Measurements from ENCODE around the gene MAP2.

DNA sequence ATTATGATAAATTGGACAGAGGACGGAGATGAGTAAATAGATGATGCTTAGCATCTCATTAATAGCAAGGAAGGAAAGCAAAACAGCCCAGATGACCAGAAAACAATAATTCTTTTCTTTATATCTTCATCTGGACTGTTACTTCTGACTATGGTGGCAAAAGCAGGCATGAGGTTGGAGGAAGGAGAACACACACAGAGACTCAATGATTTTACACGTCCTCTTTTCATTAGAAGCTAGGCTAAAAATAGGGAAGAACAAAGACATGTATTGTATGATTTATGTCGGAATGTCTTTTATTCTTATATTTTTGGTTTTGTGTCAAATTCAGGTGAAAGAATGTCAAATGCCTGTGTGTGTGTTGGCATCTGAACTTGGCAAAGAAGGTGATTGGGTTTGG, 137.1 kb downstream of the MAP2 start:
- TF ChIP-seq, protein P1, sequence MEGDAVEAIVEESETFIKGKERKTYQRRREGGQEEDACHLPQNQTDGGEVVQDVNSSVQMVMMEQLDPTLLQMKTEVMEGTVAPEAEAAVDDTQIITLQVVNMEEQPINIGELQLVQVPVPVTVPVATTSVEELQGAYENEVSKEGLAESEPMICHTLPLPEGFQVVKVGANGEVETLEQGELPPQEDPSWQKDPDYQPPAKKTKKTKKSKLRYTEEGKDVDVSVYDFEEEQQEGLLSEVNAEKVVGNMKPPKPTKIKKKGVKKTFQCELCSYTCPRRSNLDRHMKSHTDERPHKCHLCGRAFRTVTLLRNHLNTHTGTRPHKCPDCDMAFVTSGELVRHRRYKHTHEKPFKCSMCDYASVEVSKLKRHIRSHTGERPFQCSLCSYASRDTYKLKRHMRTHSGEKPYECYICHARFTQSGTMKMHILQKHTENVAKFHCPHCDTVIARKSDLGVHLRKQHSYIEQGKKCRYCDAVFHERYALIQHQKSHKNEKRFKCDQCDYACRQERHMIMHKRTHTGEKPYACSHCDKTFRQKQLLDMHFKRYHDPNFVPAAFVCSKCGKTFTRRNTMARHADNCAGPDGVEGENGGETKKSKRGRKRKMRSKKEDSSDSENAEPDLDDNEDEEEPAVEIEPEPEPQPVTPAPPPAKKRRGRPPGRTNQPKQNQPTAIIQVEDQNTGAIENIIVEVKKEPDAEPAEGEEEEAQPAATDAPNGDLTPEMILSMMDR (IDR thresholded peaks at IDR 0.05) = no peak
- TF ChIP-seq POLR2A (IDR thresholded peaks at IDR 0.05) = no peak
